GM19372 (cell line): ENCODE data around the gene OR2F1.

Experiments used
- ATAC-seq: cut with Tn5 transposase; IDR thresholded peaks from one replicate; pipeline ENCODE4 v1.9.1; 2021; ENCODE audit warnings: mild to moderate bottlenecking, low read depth, moderate library complexity; ENCODE audit not compliant: unreplicated experiment

Gene OR2F1, protein sequence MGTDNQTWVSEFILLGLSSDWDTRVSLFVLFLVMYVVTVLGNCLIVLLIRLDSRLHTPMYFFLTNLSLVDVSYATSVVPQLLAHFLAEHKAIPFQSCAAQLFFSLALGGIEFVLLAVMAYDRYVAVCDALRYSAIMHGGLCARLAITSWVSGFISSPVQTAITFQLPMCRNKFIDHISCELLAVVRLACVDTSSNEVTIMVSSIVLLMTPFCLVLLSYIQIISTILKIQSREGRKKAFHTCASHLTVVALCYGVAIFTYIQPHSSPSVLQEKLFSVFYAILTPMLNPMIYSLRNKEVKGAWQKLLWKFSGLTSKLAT

DNA sequence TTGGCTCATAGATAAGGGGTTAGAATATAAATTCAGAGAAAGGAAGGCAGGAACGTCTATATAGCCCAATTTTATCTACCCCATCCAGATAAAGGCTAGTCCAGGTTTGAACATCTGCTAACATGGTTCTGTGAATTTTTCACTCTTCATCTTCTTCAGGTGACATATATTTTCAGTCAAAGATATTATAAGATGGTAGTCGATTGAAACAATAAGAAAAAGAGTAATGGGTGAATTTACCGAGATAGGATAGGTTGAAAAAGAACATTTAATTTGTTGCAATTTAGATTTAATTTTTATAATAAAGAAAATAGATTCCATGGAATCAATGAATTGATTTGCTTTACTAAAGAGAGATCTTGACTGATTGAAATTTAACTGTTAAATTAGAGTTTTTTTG is at the start of gene OR2F1:
Gene OR2F1 (plus strand): TSS at position 301 of the 400 bp plus-strand sequence. CDS start 5,127 bp downstream, outside the sequence.
- no peak for ATAC-seq

DNA sequence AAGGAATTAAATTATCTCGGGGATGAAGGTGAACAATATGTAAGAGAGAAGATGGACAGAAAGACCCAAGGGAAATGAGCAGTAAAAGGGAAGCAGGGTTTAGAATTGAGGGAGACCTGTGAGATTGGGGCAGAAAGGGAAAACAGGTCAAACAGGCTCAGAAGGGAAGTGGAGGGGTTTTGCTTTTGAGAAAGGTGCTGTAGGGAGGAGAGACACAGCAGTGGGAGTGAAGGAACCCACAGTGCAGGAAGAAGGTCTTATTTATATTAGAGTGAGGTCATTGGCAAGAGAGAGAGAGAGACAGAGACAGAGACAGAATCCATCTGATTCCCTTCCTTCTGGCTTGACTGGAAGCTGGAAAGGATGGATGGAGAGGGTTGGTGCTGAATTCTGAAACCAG is 49.1 kb upstream of the OR2F1 start:
- ATAC-seq, result no peak

DNA sequence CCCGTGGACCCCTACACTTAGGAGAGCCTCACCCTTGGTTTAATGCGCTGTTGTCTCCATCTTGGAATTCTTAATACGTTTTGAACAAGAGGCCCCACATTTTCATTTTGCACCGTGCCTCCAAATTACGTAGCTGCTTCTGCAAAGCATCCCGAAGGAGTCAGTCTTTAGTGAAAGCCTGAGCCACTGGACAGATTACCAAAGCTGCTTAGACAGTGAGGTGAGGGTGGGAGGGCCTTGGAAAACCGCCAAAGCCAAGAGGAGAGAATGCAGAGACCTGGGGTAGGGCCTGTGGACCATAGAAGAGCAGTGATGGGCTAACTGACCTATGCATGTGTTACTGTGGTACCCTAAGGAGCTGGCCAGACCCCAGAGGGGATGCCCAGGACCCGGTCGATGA is 48.5 kb upstream of the OR2F1 start:
- no peak for ATAC-seq

DNA sequence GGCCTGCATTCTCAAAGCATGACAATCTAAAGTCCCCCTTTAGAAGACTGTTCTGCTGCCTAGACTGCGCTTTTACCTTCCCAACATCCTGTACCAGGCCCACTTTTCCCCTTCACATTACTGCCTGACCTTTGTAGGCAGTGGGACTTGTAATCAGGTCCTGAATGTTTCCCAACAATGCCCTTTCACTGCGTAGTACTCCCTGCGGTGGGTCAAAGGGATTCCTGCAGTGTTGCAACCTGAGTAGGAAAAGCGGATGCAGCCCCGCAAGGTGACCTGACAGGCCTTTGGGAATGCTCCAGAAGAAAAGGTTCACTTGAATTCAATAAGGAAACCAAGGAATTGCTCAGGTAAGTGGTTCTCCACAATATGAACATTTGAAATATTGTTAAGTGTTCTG is 47.7 kb upstream of the OR2F1 start:
- no peak for ATAC-seq

DNA sequence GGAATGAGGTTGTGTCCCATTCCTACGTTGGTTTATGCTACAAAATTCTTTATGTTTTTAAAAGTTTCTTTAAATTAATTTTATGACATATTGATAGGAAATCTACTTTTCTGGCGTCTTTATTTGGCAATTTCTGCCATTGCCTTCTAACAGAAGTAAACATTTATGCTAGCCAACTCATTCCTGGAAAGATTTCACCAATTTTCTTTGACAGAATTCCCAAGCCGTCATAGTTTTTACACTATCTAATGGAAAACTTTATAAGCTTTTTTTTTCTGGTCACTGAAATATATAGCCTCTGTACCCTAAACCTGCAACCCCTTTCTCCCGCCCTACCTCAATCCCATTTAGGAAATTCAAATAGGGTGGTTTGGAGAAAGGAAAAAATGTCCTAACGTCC is 46.5 kb upstream of the OR2F1 start:
- no peak for ATAC-seq

DNA sequence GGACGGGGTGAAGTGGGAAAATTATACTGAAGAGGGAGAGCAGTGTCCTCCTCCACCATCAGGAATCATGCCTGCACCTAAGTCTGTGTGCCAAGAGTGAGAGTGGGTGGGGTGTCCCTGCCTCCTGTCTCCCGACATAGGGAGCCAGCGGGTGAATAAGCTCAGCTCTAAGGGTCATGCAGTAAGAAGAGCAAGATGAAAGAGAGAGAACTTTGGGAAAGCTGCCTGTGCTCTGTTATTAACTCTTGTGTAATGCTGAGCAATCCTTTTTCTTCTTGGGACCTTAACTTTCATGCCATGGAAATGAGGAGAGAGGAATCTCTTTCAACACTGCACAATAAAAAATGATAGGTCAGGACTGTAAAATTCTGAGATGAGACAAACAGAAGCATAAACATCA is 44.8 kb upstream of the OR2F1 start:
- no peak for ATAC-seq

DNA sequence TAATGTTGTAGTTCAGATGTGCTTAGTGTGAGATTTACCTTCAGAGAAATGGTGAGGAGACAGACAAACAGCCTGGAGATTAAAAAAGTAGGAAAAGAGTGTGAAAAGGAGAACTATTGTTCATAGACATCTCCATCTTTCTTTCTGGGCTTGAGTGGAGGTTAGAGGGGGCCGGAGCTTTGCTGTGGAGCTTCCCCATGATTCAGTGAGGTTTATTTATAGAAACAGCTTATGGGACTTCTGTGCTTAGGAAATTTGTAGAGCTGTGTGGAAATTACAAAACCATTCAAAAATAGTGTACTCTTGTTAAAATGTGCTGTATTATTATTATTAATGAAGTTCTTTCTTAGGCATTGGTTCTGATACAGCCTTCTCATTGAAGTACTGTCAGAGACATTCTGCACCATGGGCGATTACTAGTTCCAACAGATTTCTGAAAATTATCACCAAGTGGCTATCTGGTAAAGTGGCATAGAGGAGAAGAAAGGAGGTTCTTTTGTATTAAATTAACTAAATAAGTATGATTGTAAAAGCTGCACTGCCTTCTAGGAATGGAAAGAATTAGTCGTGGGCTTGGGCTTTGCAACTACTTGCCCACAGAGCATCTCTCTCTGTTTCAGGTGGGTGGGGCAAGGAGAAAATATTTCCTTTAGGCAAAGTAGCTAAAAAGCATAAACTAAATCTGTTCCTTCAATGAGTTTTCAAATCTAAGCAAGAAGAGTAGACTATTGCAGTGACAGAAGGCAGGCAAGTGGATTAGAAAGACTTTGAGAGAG is 44.0 kb upstream of the OR2F1 start:
- ATAC-seq, result no peak

DNA sequence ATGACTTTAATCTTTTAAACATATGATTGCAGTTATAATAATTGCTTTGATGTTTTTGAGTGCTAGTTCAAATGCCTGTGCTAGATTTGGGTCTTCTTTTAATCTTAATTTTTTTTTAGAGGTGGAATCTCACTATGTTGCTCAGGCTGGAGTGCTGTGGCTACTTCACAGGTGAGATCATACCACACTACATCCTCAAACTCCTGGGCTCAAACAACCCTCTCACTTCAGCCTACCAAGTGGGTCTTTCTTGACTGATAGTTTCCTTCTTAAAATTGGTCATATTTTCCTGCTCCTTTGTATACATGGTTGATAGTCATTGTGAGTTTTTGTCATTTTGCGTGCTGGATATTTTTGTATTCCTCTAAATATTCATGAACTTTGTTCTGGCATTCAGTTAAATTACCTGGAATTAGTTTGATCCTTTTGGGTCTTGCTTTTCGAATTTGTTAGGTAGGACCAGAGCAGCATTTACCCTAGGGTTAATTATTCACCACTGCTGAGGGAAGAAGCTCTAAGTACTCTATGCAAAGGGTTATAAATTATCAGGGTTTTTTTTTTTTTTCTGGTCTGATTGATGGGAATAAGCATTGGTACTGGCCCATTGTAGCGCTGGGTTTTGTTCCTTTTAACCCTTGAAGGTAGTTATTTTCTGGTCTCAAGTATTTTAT is 40.6 kb upstream of the OR2F1 start:
- no peak for ATAC-seq

DNA sequence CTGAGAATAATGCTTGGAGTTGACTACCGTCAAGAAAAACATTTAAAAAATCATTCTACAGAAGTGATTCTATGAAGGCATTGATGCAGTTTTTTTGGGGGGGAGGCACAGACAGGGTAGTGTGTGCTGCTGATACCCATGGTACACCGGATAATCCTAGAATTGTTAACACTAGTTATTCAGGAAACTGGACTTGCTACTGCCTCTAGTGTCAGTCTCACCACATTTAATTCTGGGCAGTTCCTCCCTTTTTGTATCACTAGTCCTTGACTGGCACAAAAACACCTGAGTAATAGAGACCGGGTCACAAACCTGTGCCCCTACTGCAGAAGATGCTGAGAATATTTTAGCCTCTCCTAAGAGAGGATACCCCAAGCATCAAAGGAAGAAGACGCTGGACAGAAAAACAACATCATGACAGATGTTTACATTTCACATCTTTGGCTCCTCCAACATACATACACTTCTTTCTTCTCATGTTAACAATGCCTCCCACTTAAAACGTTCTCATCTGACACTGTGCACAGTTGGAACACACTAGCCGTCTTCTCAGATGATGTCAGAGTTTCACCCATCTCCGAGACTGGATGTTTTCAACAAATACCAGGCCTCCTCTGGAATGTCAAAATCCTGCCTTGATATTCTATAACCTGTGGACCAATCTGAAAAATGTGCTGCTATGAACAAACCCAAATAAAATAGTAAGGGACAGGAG is 39.5 kb upstream of the OR2F1 start:
- ATAC-seq, result no peak

DNA sequence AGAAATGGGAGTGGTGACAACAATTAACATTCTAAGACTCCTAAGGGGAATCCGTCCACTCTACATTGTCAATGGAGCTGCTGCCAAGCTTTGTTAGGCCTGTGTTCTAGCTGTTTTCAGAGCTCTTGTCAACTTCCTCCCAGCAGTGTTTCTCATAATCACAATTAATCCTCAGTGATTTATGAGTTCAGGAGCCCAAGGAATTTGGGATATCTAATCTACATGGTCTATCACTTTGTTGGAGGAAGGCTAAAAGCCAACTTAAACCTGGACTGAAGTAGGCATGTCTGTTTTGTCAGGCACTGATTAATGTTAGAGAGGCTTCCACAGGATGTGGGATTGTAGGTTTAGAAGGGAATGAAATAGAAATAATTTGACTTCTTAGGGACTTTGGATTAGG is 29.8 kb upstream of the OR2F1 start:
- ATAC-seq, result no peak

DNA sequence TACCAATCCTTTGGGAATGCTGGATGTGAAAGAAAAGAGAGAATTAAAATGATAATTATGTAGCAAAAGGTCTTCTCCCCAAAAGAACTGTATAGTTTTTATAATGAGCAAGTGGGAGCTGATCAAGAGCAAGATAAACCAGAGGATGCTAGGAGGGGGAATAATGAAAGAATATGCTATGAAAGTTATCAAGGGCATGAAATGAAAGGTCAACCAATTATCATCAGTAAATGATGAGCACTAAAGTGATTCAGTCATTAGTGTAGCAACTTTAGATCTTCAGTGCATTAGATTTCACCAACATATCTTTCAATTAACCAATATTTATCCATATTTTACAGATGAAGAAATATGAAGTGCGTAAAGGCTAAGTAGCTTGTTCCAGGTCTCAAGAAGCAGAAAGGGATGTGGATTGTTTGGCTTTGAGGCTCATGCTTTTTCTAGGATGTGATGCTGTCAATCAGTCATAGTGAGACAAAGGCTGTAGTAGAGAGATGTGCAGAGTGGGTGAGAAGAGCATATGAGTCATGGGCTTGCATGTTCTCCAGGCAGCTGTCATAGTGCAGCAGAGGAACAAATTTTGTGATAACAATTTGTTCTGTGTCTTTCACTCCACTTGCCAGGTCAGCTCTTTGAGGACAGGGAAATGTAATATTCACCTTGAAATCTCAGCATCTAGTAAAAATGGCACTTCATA is 25.3 kb upstream of the OR2F1 start:
- ATAC-seq, result no peak

DNA sequence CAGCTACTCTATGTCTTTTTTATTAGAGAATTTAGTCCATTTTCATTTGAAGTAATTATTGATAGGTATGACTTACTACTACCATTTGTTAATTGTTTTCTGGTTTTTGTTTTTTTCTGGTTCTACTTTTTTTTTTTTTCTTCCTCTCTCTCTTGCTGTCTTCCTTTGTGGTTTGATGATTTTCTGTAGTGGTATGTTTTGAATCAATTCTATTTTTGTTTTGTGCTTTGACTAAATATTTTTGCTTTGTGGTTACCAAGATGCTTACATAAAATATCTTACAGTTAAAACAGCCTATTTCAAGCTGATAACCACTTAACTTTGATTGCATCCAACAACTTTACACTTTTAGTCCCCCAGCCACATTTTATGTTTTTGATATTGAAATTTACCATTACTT is 22.9 kb upstream of the OR2F1 start:
- ATAC-seq, result no peak

DNA sequence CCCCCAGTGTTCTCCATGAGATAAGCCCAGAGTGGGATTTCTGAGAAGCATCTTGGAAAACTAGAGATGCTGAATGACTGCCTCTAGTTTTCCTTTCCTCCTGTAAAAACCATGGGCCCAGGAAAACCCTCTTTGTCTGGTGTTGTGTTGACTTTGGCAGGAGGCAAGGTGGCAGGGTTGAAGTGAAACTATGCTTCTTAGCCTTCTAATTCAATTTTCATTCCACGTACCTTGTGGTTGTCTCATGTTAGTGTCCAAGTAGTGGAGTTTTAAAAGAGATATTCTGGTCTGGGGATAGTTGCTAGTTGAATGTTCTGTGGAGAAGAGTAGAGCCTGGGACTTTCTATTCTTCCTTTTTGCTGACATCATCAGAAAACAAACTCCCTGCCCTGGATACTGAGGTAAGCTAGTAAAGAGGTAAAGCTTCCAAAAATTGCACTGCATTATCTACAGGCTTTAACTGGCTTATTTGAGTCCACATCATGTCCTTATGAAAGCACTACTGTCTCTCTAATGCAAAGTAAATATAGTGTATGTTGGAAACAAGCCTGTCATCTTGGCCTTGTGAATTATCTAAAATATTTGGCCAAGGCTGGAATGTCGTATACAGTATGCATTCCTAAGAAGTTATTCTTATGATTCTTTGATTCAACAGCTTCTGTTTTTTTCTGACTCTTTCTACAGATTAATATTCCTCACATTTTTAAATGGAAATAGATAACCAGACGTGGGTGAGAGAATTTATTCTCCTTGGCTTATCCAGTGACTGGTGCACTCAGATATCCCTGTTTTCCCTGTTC is 19.9 kb upstream of the OR2F1 start, which contains the start of gene OR2F2:
Gene OR2F2 (plus strand): TSS at position 708 of the 800 bp plus-strand sequence. CDS start 0 bp downstream, at position 708.
- no peak for ATAC-seq

DNA sequence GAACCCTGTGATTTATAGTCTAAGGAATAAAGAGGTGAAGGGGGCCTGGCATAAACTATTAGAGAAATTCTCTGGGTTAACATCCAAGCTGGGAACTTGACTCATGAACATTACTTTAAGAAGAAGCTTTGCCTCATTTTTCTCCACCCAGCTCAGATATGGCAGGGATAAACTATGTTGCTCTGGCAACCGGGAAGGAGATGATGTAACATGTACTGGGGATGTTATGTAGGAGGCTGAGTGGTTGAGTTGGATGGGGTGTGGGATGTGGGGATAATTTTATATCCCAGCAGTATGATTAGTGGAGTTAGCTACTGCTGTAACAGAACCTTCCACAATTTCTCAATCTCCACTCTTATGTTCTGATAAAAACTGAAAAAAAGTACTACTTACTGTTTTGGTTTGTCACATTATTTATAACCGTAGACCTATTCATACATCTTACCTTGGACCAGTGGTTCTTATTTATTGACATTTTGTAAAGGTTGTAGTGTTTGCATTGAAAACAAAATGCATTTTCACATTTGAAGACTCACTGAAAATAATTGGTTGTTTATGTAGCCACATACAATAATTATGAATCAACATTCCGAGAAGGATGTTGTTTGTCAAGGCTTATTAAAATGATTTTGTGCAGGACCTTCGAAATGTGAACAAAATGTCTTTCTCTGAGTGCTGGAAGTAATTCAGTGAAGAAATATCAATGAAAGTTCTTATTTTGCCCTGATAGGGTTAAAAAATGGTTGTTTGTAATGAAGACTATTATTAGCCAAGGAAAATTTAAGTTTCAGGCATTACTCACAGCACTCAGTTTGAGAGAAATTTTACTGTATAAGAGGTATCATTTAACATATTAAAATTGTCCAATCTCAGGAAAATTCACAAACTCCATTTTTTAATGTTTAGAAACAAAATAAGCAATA is 18.3 kb upstream of the OR2F1 start:
- no peak for ATAC-seq

DNA sequence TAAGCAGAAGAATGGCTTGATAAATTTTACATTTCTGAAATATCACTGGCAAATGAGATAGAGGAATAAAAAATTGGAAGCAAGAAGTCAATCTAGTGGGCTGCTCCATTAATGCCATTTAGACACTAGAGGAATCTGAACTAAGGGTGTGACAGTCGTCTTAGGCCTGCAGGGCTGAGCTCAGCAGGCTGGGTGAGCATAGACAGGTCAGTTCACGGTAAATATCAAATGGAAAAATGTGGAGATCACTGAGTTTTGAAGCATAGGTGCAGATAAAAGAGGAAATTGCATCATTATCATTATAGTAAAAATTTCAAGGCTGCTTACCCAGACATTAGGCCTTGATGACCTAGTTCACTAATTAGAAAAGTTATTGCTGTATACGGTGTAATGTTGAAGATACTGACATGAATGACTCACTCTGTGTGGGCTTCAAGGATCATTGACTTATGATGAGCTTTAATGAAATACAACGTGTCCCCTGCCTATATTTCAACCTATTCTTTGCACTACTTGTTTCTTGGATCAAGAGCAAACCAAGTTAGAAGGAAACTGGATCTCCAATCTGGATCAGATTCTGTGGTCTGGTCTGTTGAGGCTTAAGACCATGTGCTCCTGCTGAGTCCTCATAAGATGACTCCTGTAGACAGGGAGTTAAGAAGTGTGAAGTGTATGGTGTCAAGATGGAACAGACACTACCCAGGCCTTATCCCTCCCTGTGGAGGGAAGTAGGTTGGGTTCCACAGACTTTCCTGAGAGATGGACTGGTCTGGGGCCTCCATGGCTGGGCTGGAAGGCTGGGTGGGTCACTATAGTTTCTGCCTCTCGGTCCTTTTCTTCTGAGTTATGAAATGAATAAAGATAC is 16.0 kb upstream of the OR2F1 start:
- ATAC-seq, result no peak

DNA sequence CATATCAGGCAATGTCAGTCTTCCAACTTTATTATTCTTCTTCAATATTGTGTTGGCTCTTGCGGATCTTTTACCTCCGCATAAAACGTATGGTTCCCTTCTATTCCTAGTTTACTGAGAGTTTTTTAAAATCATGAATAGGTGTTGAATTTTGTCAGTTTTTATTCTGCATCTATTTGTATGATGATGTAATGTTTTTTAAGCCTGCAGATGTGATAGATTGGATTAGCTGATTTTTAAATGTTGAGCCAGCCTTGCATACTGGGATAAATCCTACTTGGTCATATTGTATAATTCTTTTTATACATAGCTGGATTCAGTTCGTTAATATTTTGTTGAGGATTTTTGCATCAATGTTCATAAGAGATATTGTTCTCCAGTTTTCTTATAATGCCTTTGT is 9.2 kb upstream of the OR2F1 start:
- ATAC-seq, result no peak

DNA sequence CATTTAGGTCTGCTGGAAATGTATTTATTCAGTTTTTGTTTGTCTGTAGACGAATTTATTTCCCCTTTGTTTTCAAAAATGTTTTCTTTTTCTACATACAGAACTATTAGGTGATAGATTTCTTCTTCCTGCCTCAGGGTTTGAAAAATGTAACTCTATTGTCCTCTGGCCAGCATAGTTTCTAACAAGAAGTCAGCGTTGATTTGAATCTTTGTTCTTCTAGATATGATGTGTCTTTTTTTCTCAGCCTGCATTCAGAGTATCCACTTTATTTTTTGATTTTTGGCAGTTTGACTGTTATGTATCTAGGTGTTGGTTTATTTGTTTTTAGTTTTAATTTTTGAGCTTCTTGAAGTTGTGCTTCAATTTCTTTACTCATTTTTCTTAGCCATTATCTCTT is 7.5 kb upstream of the OR2F1 start:
- no peak for ATAC-seq
